IMR-90 (cell line): ENCODE results near the gene CARD14.

Experiments used
- BHLHE40 ChIP-seq: fragments of 150-350 bp; IDR thresholded peaks from 2 replicates; pipeline ENCODE4 v1.6.1; 2016; ENCODE audit warnings: mild to moderate bottlenecking, low read depth, low read length
- CEBPB ChIP-seq: IDR thresholded peaks from 2 replicates; pipeline ENCODE4 v1.6.1; 2012; ENCODE audit warnings: low read depth, low read length, improper control_type of control experiment
- CHD1 ChIP-seq: IDR thresholded peaks from 2 replicates; pipeline ENCODE4 v1.6.1; 2012; ENCODE audit warnings: low read depth, low read length, improper control_type of control experiment
- CTCF ChIP-seq: conservative IDR thresholded peaks from 2 replicates; pipeline ENCODE4 v1.5.1; 2012; ENCODE audit warnings: mild to moderate bottlenecking, low read depth, low read length, improper control_type of control experiment
- FOS ChIP-seq: fragments of 150-350 bp; IDR thresholded peaks from 2 replicates; pipeline ENCODE4 v1.6.1; 2016; ENCODE audit warnings: low read depth, low read length
- MAZ ChIP-seq: IDR thresholded peaks from 2 replicates; pipeline ENCODE4 v1.6.1; 2012; ENCODE audit warnings: low read depth, mild to moderate bottlenecking, low read length, improper control_type of control experiment, moderate library complexity, borderline replicate concordance
- MXI1 ChIP-seq: IDR thresholded peaks from 2 replicates; pipeline ENCODE4 v1.6.1; 2012; ENCODE audit warnings: low read depth, mild to moderate bottlenecking, low read length, moderate library complexity, borderline replicate concordance
- POLR2A ChIP-seq: IDR thresholded peaks from 2 replicates; pipeline ENCODE4 v1.6.1; 2012; ENCODE audit warnings: mild to moderate bottlenecking, low read depth, low read length
- RAD21 ChIP-seq: IDR thresholded peaks from 2 replicates; pipeline ENCODE4 v1.6.1; 2012; ENCODE audit warnings: low read length, improper control_type of control experiment
- USF2 ChIP-seq: fragments of 150-350 bp; IDR thresholded peaks from 2 replicates; pipeline ENCODE4 v1.6.1; 2017; ENCODE audit warnings: mild to moderate bottlenecking, antibody characterized with exemption, low read length, low read depth

- TF ChIP-seq USF2 (no peak), CTCF (no peak), FOS (no peak), POLR2A (no peak), BHLHE40 (no peak), RAD21 (no peak), CEBPB (no peak), MAZ (no peak), MXI1 (no peak), CHD1 (no peak)
Observed at GRCh38 chr17:80166446-80166845, 3.4 kb upstream of the CARD14 start.
